ENCODE data around the gene TMEM37.

TMEM37 gene

GRCh38 chr2:119419803-119420508, 11.7 kb upstream of the TMEM37 start:
- no peak for DNase-seq

DNA sequence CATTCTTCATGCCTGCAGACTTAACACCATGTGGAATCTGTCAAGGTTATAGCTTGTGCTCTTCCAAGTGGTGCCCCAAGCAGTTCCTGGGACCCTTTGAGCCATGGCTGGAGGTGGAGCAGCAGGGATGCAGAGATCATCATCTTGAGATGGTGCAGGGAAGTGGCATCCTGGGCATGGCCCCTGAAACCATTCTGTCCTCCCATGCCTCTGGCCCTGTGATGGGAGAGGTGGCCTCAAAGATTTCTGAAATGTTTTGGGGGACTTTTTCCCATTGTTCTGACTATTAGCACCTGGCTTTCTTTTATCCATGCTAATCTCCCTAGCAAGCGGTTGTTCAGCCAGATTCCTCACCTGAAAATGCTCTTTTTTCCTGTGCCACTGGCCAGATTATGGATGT, 10.3 kb upstream of the TMEM37 start:
- DNase-seq, result no peak

DNA sequence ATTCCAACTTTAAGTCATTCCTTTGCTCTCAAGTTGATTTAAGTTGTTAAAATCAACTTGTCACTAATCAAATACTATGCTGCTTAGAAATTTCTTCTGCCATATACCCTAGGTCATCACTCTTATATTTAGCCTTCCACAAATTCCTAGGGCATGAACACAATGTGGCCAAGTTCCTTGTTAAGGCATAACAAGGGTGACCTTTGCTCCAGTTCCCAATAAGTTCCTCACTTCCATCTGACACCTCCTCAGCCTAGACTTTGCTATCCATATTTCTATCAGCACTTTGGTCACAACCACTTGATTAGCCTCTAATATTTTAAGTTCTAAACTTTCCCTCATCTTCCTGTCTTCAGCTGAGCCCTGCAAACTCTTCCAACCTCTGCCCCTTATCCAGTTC, 9.9 kb upstream of the TMEM37 start:
- DNase-seq, result no peak

GRCh38 chr2:119422360-119423107, 9.1 kb upstream of the TMEM37 start:
- no peak for DNase-seq

DNA sequence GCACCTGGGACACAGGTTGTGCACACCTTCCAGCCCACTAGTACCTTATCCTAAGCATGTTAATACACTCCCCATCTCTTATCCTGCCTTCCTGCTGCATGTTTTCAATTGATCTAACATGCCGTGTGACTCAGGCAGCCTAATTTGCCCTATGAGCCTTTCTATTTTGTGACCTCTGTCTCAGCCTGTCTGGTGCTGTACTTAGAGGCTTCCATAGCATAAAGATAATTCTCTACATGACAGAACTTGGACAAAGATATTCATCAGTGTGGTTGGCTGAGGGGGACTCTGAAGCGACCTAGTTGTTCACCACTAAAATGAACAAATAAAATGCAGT, 8.6 kb upstream of the TMEM37 start:
- DNase-seq, result no peak

- no peak for DNase-seq
Measured at GRCh38 chr2:119423811-119424210, 7.8 kb upstream of the TMEM37 start.

DNA sequence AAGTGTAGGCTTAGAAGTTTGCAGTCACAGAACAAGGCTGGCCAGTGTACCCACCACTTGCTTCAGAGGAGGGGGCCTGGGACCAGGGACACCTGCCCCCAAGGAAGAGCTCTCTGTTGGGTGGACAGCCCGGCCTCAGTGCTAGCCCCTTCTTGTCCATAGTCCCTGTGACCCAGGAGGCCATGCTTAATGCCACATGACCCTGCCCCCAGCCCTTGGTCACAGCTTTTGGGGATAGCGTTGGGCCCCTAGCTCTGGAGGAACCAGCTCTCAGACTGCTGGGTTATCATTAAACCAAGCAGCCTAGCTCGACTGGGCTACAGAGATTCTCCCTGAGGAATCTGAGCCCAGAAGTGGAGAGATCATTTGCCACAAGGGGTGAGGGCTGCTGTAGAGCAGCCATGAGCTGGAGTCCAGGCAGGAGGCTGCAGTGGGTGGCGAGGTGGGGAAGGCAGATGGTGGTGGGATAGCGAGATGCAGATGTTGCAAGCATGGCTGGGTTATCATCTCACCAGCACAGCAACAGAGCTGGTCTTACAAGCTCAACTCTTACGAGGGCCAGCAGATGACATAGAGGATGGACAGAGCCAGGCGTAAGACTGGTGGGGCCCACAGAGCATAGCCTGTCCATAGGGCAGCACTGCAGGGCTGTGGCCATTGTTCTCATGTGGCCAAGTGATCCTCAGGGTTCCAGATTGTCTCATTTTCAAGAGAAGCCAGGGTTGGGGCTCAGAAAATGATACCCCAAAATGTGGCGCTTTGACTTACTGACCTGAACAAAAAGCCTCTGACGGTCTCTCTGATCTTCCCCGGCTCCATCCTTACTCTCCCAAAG, 7.2 kb upstream of the TMEM37 start:
- DNase-seq, result no peak

GRCh38 chr2:119425119-119425405, 6.6 kb upstream of the TMEM37 start:
- no peak for DNase-seq

DNA sequence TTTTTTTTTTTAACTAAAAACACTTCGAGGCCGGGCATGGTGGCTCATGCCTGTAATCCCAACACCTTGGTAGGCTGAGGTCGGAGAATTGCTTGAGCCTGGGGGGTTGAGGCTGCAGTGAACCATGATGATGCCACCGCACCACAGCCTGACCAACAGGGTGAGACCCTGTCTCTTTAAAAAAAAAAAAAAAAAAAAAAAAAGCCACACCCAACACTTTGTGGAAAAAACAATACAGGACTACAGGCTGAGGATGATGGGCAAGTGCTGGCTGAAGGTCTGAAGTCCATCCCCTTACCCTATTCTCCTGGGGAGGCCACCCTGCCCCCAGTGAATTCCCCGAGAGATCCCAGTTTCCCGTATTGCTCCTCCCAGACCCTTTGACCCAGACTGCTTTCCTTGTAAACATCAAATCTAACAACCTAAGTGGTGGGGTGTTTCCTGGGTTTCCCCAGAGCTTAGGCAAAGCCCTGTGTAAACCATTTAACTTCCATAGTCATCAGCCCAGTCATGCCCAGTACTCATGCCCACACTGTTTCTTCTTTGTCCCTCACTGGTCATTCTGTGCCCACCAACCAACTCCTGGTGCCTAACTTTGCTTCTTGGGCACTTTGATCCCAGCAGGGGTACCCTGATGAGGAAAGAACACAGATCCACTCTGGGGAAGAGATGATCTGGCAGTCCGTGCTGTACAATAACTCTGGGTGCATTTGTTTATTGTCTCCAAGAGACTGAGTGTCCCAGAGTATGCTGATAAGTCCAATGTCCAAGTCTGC, 5.8 kb upstream of the TMEM37 start:
- no peak for DNase-seq

DNA sequence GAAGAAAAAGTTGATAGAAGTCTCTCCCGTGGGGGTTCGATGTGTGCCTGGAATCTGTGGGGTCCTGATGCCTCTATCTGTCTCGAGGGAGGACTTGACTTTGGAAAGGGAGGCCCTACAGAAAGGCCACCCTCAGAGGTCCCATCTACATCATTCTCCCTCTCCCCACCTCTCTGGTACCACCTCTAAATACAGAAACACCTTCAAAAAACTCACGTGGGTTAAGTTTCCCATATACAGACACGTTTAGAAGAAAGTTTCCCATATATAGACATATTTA, 5.3 kb upstream of the TMEM37 start:
- no peak for DNase-seq

- DNase-seq, result no peak
Measured at GRCh38 chr2:119426801-119427395, 4.8 kb upstream of the TMEM37 start.

DNA sequence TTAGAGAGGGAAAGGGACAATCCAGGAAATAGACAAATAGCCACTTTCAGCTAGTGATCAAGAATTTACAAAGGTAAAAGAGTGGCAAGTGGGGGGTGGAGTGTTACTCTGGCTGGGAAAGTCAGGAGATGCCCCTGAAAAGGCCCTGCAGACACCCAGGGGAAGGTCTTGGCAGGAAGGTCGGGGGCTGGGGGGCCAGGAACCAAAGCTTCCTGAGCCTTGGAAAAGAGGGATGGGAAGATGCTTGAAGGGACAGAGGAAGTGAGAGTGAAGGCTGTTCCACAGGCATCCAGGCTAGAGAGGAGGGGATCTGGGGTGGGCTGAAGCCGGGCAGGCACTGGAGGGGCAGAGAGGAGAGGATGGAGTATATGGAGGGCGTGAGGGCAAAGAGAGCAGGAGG, 3.9 kb upstream of the TMEM37 start:
- DNase-seq, result no peak

DNA sequence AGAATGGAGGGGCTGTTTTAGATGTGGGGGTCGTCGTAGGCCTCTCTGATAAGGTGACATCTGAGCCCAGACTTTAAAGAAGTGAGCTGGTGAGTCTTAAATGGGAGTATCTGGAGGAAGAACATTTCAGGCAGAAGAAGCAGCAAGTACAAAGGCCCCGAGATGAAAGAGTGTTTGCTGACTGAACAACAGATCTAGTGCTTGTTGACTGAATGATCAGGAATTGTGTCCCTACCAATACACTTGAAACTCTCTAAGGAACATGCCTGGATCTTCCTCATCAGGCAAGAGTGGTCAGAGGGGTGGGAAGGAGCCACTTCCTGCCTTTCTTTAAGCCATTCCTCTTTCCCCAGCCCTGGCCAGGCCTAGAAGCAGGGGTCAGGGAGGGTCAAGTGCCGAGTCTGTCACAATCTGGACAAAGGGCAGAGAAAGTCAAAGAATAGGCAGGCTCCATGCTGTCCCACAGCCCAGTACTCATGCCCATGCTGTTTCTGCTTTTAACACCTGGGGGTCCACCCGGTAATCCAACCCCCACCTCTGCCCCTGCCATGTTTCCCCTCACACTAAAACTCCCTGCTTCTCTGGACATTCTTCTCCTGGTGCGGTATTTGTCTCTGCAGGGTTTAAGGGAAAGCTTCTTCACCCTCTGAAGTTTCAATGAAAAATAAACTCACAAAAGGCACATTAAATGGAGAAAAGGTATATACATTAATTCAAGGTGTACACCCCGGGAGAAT, 3.0 kb upstream of the TMEM37 start:
- DNase-seq, result no peak

- DNase-seq, result no peak
Measured at GRCh38 chr2:119429225-119429981, 2.3 kb upstream of the TMEM37 start.

DNA sequence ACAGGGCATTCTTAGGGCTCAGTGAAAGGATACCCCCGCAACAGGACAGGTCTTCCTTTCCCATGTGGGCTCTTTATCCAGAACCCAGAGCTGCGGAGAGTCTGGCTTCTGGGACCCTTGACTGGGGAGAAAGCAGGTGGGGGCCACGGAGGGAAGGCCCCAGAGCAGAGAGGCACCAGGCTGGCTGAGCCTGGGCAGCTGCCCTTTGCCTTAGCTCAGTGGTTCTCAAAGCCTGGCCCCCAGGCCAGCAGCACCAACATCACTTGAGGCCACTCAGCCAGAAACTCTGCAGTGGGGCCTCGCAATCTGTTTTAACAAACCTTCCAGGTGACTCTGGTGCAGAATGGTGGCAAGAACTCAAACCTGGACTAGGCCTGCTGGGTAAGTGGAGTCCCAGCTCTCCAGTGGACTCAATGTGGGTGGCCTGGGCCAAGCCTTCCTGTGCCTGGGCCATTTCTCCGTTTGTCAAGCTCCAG, 1.6 kb upstream of the TMEM37 start:
- DNase-seq, result no peak

DNA sequence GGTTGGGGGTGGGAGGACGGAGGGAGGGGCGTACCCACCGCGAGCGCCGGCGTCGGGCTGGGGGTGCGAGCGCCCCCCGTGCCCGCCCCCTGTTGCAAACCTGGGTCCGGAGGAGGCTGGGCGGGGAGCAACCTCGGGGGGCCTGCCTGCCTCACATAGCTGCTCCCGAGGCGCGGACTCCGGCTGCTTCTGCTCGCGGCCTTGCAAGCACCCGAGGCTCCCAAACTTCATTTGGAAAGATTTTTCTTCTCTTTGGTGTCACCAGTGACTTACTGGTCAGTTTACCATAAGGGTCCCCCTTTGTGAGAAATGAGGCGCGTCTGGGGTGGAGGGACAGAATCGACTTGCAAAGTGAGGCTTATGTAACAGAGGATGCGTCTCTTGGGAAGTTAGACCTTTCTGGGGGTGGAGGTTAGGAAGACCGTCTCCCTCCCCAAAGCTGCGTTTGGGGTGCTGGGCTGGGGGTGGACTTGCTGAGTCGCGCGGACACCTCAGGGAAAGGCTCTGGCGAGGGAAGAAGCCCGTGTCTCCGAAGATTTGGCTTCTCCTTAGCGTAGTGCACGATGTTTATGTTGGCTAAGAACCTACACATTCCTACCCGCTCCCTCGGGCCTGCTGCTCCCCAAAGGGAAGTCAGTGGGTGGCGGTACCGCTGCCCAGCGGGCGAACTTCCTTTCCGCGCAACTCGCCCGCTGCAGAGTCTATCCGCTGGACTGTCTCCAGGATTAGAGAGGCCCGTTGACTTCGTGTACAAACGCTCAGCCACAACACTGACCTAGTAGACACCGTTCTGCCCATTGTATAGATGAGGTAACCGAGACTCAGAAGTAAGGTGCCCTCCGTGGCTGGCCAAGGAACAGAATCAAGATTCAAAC, 559 bp downstream of the TMEM37 start:
- DNase-seq, result no peak

- DNase-seq, result no peak
Measured at GRCh38 chr2:119432851-119433522, 1.3 kb downstream of the TMEM37 start.

- DNase-seq, result no peak
Measured at GRCh38 chr2:119433636-119434327, 2.1 kb downstream of the TMEM37 start.

- no peak for DNase-seq
Measured at GRCh38 chr2:119434664-119435063, 3.0 kb downstream of the TMEM37 start.
